ENCODE measurements around the gene GARIN5B.
"Not testable (repeated sequence)": the region's sequence is repeated elsewhere in the genome, so short reads cannot be mapped to it uniquely, and the experiment has no call there.

GARIN5B gene

DNA sequence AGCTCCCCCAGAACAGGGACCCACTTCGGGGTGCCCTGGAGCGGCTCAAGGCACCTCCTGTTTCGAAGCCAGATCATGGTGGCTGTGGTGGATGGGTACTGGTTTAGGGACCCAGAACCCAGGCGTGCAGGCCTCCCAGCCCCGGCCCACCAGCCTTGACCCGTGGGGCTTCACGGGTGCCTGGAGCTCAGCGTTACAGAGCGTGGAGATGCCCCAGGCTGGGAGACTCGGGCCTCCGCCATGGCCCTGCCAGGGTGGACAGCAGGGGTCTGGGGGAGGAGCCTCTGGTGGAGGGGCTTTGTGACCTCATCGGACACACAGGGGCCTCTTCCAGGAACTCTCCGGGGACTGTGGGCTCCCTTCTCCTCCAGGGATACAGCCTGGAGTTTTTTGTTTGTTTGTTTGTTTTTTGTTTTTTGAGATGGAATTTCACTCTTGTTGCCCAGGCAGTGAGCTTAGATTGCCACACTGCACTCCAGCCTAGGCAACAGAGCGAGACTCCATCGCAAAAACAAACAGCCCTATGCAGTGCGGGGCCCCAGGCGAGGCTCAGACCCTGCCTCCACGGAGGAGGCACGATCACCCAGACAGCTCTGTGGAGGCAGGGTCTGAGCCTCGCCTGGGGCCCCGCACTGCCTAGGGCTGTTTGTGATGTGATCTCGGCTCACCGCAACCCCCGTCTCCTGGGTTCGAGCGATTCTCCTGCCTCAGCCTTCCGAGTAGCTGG, at the start of gene GARIN5B:
Gene GARIN5B (minus strand): TSS at position 271 of the 727 bp plus-strand sequence. CDS start 194 bp downstream, at position 77.
- DNase-seq, result no peak

DNA sequence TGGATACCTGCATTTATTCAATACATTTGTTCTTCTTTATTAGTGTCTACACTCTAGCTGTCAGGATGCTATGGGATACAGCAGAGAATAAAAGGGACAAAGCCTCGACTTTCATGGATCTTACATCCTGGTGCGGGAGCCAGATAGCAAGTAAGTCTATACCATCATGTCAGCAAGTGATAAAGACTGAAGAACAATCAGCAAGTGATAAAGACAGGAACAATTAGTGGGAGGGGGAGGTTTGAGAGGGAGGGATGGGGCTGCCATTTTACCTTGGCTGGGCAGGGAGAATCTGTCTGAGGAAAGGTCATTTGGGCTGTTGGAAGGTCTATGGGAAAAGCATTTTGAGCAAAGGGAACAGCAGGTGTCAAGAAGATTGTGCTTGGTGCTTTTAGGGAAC, 47.1 kb upstream of the GARIN5B start:
- DNase-seq, result no peak

DNA sequence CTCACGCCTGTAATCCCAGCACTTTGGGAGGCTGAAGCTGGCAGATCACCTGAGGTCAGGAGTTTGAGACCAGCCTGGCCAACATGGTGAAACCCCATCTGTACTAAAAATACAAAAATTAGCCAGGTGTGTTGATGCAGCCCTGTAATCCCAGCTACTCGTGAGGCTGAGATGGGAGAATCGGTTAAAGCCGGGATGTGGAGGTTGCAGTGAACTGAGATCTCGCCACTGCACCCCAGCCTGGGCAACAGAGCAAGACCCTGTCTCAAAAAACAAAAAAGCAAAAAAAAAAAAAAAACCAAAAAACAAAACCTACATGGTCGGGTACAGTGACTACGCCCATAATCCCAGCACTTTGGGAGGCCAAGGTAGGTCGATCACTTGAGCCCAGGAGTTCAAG, 46.1 kb upstream of the GARIN5B start:
- DNase-seq, result not testable (repeated sequence)

DNA sequence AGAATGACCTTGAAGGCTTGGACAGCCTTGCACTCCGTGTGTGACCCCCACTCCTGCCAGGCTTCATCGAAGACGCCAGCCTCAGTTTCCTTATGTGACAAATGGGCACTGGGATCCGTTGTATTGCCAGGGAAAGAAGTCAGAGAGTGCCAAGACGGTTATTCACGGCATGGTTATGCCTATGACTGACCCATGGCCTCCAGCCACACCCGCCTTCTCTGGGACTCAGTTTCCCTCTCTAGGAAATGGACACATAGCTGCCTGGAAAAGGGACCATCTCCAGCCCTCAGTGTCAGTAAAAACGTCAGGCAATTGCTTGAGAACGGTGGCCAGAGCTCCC, 45.4 kb upstream of the GARIN5B start:
- no peak for DNase-seq

DNA sequence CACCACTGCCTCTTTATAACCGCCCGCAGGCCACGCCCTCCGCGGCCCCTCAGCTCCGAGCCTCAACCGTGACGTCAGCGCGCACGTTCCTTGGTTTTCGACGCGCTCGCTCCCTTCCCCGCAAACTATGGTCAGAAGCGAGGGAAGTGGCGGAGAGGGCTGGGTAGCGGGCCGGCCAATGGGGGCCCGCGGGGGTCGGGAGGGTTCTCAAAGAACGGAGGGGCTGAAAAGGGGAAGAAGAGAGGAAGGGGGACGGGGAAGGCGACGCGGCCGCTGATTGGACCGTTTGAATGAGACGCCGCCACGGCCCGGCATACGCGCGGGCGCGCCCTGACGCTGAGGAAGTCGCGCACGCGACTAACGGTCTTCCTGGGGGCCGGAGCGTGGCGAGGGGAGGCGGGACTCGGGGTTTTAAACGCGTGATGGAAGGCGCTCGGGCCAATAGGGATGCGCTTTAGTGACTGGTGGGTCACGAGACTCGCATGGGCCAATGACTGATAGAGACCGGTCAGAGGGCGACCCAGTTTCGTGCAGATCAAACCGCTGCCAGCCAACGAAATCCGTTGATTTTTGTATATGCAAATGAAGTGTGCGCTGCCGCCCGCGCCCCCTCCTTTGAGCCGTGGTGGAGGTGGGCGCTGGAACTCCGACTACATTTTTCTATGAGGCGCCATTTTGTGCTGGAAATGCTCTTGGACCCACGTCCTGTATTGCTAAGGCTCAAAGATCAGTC, 44.9 kb upstream of the GARIN5B start:
- DNase-seq, result peak; percentile 99

DNA sequence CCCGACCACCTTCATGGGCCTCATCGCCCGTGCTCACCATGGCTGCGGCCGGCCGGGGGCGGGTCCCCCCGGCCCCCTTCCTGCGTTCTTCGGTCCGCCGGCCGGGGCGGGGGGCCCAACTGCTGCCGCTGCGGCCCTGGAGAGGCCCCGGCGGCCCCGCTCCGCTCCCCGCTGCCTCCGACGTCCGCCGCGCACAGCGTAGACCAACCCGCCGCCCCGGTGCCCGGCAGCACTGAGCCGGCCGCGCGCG, 44.4 kb upstream of the GARIN5B start, which contains the start of gene UBE2S:
Gene UBE2S (minus strand): TSS at position 239 of the 250 bp plus-strand sequence. CDS start 199 bp downstream, at position 40.
- not testable (repeated sequence) for DNase-seq

DNA sequence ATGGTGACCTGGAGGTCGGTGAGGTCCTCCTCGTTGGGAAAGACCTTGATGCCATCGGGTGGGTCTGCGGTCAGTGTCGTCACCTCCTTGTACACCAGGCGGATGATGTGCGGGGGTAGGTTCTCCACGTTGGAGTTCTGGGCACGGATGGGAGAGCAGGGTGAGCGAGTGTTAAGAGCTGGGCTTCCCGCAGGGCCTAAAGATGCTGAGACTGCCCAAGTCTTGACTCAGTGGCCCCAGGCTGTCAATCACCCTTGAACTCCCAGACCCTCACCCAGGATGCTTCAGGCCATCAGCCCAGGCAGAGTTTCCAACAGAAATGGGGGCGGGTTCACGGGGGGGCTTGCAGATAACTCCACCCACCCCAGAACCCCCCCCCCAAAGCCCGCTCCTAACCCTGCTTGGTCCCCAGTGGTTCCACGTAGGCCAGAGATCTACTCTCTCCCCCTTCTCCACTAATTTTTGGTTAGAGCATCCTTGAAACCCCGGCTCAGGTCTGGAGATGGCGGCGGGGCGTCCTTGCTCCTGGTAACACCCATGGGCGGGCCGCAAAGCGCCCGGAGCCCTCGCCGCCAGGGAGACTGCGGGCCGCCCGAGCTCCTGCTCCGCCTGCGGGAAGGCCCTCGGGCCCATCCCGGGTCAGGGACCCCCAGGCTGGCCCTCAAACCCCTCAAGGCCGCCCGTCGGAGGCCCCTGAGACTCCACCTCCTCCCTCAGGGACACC, 43.9 kb upstream of the GARIN5B start:
- peak; percentile 60 for DNase-seq

DNA sequence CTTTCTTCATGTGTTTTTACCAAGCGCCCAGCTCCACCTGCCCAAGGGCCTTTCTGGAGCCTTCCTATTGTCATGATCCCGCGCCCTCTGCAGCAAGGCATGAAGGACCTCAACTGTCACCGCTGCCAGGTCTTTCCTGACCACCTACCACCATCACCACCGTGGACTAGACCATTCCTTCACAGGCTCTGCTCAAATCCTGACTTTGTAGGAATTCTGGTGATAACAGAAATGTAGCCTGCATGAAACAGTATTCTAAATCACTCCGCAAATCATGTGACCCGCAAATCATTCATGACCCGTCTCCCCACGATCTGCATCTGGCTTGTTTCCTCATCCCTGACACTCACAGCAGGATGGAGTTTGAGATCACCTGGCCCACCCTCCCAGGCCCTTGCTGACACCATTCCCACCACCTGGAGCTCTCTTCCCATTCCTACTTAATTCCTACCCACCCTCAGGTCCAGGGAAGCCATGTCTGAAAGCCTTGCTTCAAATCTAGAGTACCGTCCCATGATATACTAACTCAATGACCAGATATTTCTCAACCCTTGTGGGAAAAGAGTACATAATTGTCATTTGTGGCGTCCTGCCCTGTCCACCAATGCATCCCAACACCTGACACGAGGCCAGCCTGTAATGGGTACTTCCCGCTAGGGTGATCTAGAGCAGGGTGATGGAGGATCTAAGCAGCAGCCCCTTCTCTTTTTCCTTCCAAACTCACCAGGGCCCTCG, 43.2 kb upstream of the GARIN5B start:
- DNase-seq, result no peak

DNA sequence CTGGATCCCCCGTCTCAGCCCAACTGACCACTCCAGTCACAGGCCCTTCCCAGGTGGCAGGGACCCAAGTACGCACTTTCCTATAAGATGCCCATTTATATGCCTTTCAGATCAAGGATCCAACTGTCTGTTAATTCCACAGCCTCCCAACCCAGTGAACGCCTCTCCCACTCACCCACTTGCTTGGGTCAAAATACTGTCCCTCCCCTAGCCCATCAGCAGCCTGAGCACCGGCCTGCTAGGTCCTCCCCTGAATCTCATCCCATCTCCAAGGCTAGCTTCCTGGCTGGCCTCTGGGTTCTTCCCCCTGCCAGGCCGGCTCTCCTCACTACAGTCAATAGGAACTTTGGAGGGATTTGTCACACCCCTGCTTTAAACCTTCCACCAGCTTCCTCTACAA, 42.6 kb upstream of the GARIN5B start:
- DNase-seq, result no peak

DNA sequence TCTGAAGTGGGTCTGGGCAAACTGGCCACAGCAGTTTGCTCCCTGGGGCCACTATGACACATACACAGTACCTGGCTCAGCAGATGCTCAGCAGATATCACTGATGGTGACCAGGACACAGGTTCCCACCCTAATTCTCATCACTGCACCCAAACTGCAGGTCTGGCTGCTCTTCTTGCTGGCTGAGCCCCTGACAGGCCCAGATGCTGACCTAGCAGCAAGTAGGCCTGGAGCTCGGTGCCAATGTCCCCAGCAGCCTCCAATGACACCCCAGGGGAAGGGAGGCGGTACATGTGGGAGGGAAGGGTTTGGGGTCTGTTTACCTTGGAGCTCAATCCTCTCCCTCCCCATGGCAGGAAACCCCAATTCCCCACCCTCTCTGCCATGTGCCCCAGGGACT, 39.4 kb upstream of the GARIN5B start:
- no peak for DNase-seq

DNA sequence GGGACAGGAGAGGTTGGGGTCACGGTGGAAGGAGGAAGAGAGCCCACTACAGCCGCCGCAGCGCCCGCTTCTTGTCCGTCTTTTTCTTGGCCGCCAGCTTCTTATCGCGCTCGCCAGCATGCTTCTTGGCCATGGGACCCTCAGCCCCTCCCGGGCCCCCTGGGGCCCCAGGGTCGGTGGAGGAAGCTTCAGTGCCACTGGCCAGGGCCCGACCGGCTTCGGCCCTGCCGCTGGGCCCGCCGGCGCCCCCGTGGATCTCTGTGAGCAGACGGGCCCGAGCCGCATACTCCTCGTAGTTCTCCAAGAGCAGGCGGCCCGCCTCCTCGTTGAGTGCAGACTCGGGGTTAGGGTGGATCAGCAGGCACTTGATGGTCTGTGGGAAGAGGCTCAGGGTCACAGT, 38.3 kb upstream of the GARIN5B start:
- not testable (repeated sequence) for DNase-seq

DNA sequence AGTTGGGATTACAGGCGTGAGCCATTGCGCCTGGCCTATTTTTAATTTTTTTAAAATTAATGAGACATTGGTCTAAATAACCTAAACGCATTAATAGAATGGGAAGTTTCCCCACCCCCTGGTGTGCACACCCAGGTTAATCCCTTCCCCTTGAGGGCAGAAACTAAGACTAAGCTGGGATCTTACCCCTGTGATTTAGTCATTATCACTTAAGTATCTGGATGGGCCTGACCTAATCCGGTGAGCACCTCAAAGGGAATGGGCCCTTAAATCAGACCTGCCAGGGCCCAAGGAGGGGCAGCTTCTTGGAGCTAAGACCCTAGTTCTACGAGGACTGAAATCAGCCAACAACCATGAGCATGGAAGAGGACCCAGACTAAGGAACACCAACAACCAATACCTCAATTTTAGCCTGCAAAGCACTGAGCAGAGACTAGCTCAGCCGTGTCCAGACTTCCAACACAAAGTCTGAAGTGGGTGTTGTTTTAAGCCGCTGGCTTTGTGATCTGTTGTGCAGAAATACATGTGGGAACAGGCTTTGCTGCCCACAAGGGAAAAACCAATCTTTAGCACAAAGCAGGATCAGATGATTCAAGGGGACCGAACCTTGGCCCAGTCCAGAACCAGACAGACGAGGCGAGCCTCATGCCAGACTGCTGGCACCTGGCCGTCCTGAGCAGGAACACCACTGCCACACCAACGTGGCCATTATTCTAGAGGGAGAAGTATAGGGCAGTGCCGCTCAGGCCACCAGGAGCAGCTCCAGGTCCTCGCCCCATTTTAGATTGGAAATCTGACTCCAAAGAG, 37.4 kb upstream of the GARIN5B start:
- no peak for DNase-seq

DNA sequence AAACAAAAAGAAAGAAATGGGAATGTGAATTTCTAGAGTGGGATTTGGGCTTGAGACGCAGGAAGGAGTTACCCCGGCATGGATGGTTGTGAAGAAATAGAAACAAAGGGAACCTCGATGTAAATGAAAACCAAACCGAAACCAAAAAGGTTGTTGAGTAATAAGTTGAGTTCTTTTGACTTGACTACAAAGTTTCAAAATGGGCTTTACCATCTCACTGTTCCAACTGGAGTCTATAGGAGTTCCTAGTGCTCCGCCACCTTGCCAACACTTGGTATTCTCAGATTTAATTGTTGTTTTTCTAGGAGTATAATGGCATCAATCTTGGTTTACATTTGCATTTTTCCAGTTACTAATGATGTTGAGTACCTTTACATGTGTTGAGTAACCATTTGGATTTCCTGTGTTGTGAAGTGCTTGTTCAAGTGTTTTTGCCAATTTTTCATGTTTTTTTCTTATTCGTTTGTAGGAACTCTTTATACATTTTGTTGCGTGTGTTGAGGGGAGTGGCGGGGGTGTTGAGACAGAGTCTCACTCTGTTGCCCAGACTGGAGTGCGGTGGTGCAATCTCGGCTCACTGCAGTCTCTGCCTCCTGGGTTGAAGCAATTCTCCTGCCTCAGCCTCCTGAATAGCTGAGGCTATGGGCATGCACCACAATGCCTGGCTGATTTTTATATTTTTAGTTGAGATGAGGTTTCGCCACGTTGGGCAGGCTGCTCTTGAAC, 35.3 kb upstream of the GARIN5B start:
- no peak for DNase-seq

DNA sequence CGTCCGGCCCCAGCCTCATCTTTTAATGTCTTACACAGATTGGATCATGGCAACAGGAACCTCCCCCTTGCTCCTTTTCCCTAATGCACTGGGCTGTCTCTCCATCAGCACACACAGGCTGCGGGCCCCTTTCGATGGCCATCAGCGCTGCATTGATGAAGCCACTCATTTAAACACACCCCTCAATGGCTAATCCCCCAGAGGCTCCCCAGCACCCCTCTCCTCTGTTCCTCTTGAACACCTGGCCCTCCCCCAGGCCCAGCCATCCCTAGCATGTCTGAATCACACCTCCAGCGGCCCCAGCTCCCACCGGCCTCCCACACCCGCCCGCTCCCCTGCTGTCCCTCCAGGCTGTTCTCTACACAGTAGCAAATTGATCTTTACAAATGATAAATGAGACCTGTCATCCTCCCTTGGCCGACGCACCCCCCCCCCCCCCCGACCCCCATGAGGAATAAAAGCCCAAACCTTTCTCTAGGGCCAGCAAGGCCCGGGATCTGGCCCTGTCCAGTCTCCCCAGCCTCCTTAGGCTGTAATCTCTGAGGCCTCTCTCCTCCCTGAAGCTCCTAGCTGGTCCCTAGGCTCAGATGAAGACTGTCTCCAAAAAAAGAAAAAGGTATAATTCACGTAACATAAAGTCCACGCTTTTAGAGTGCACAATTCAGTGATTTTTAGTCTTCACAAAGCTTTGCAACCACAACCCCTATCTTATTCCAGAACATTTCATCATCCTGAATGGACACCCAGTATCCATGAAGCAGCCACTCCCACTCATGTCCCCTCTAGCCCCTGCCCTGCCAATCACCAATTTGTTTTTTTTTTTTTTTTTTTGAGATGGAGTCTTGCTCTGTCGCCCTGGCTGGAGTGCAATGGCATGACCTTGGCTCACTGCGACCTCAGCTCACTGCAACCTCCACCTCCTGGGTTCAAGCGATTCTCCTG, 30.0 kb upstream of the GARIN5B start:
- no peak for DNase-seq

DNA sequence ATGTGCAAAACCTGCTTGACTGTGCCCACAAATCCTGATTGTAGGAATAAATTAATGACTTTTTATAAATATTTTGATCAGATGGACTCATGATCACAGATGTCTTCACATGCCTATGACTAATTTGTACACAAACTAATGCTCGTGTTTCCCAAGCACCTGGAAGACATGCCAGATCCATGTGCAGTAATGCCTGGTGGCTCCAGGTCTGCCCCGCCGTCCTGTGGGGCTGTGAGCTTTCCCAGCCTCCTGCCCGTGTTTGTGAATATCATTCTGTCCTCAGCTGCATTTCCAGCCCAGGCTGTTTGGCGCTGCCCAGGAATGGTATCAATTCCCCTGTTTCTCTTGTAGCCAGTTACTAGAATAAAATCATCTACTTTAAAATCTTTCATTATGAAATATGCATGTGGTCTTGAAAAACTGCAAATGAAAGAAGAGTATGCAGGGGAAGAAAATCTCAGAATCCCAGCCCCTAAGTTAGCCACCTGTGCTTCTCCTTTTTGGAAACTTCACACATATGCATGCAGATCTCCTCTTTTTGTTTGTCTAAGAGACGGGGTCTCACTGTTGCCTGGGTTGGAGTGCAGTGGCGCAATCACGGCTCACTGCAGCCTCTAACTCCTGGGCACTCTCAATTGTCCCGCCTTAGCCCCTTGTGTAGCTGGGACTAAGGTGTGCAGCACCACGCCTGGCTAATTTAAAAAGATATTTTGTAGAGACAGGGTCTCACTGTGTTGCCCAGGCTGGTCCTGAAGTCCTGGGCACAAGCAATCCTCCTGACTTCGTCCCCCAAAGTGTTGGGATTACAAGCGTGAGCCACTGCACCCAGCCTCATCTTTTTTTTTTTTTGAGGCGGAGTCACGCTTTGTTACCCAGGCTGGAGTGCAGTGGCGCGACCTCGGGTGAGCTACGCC, 28.9 kb upstream of the GARIN5B start:
- DNase-seq, result peak; percentile 59

DNA sequence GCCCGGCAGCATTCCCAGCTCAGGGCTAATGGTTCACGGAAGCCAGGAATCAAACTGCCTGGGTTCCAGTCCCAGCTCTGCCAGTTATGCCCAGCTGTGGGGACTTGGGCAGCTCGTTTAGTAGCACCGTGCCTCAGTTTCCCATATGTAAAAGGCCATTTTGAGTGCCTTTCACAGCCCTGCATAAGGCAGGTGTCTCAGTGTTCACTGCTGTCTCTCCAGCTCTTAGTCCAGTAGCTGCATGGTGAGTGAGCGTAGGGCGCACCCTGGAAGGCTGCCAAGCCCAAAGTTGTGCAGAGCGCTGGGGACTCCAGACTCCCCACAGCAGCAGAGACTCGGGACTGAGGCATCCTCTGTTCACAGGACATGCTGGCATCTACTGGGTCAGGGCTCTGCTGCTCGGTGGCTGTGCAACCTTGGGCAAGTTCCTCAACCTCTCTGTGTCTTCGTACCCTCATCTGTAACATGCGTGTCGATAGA, 28.2 kb upstream of the GARIN5B start:
- DNase-seq, result peak; percentile 50

DNA sequence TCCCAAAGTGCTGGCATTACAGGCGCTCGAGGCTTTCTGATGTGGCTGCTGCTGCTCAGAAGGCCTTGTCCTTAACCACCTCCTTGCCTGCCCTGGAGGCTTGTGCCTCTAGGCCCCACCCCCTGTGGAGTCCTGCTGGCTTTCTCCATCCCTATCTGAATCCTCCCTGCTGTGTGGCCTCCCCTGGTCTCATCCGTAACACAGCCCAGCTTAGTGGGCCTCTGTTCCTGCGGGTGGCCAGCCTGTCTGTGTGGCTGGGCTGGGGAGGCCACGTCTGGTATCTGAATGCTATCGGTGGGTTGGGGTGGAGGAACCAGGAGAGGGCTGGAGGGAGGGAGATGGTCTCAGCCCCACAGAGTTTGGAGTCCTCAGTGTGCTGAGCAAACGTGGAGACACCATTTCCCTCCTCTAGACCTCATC, 27.4 kb upstream of the GARIN5B start:
- DNase-seq, result peak; percentile 43

DNA sequence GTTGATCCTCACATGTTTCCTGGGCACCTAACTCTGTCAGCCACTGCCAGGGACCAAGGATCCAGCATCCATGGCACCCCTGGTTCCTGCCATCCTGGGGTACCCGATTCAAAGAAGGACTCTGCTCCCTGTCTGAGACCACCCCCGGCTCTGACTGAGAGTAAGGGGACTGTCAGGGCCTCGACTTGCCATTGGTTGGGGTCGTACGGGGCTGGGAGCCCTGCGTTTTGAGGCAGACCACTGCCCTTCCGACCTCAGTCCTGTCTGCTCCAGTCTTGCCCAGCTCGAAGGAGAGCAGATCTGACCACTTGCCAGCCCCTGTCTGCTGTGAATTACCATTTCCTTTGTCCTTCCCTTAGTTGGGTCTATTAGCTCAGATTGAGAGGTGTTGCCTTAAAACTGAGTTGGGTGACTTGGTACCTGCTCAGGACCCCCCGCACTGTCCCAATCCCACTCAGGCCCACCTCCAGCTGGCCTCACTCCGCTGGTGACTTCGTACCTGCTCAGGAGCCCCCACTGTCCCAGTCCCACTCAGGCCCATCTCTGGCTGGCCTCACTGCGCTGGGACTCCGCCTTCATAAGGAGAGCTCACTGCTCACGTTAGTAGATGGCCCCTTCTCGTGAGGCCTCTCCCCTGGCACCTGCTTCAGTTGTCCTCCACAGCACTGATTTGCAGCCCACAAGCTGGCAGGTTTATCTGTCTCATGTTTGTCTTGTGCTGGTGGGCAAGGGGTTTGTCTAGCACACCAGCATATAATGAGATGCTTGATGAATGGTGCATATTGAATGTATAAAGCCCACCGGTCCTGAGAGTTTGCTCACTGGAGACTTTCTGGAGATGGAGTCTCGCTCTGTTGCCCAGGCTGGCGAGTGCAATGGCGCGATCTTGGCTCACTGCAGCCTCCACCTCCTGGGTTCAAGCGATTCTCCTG, 26.6 kb upstream of the GARIN5B start:
- DNase-seq, result no peak
